Measurements from ENCODE around the gene PSKH1.

DNA sequence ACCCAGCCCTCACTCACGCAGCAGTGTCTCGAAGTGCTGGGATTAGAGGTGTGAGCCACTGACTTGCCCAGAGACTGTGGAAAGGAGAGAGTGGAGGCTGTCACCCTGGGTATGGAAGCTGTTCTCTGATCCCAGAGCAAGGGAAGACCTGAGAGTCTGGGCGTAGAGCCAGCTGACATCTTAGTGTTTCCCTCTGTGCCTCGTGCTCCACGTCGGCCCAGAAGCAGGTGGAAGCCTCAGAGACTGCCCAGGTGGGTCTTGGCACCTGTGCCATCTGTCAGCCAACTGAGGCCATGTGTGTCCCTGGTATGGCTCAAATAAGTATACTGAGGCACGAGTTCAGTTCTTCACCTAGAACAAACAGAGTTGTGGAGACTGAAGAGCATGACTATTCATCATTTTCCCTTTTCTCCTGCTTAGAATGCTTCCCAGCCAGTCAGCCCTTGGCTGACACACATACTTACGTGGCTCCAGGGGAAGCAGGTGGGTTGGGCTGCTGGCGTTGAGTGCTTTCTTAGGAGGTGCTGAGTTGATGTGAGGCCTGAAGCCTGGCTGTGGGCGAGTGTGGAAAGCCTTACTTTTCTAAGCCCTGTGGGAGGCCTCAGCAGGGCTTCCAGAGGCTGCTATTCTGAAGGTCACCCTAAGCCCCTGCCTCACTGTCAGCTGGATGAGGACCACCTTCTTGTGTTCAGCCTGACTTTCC is 30.5 kb downstream of the PSKH1 start:
- TF ChIP-seq, protein P1, sequence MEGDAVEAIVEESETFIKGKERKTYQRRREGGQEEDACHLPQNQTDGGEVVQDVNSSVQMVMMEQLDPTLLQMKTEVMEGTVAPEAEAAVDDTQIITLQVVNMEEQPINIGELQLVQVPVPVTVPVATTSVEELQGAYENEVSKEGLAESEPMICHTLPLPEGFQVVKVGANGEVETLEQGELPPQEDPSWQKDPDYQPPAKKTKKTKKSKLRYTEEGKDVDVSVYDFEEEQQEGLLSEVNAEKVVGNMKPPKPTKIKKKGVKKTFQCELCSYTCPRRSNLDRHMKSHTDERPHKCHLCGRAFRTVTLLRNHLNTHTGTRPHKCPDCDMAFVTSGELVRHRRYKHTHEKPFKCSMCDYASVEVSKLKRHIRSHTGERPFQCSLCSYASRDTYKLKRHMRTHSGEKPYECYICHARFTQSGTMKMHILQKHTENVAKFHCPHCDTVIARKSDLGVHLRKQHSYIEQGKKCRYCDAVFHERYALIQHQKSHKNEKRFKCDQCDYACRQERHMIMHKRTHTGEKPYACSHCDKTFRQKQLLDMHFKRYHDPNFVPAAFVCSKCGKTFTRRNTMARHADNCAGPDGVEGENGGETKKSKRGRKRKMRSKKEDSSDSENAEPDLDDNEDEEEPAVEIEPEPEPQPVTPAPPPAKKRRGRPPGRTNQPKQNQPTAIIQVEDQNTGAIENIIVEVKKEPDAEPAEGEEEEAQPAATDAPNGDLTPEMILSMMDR (IDR thresholded peaks at IDR 0.05; ENCODE audit: insufficient read depth, low read length): no peak
- no peak for TF ChIP-seq SPI1 (IDR thresholded peaks at IDR 0.05; ENCODE audit: borderline replicate concordance, low read depth)

Data from HL-60 (cell line).